Fibroblast of lung (primary cell): ENCODE results near the gene COL19A1. TPM values are rescaled to one million over a fixed set of nuclear protein-coding genes. Genes with fewer than 3 reads are reported as not detected.

ENCODE experiments used
- DNase-seq, 2 donors: peaks; one replicate each; pipeline versions ENCODE4 v3.0.0 to v3.0.0-alpha.2; 2010; ENCODE audit warnings: low read depth in 2 of 2
- H2AFZ ChIP-seq: 2 replicates; pipeline ENCODE4 v1.5.1; 2012; ENCODE audit warnings: low read length, control low read depth, inconsistent platforms
- H3K27ac ChIP-seq: 2 replicates; pipeline ENCODE4 v1.5.1; 2011; ENCODE audit warnings: low read length, control low read depth; ENCODE audit not compliant: insufficient read depth
- H3K27me3 ChIP-seq: 2 replicates; pipeline ENCODE4 v1.5.1; 2011; ENCODE audit warnings: mild to moderate bottlenecking, low read length; ENCODE audit not compliant: control insufficient read depth, insufficient read depth
- H3K36me3 ChIP-seq: 2 replicates; pipeline ENCODE4 v1.5.1; 2011; ENCODE audit warnings: low read length; ENCODE audit not compliant: control insufficient read depth, insufficient read depth
- H3K4me1 ChIP-seq: 2 replicates; pipeline ENCODE4 v1.5.1; 2011; ENCODE audit warnings: low read length; ENCODE audit not compliant: control insufficient read depth, insufficient read depth; ENCODE audit errors: extremely low read depth
- H3K4me2 ChIP-seq: 2 replicates; pipeline ENCODE4 v1.5.1; 2011; ENCODE audit warnings: low read length, control low read depth; ENCODE audit not compliant: insufficient read depth; ENCODE audit errors: extremely low read depth
- H3K4me3 ChIP-seq, 4 experiments: fragments of 200-600 bp in 1 of 4; sonication (generic) in 1 of 4; replicated peaks in 1 of 4; 2 replicates each; pipeline ENCODE4 v1.5.1; 2011 to 2016; ENCODE audit warnings: low read length in 4 of 4, low read depth in 3 of 4, mild to moderate bottlenecking in 3 of 4, control low read depth in 2 of 4, inconsistent platforms in 1 of 4, mixed read lengths in 1 of 4; ENCODE audit not compliant: insufficient read depth in 1 of 4; ENCODE audit errors: control extremely low read depth in 1 of 4
- H3K79me2 ChIP-seq: 2 replicates; pipeline ENCODE4 v1.5.1; 2012; ENCODE audit warnings: mild to moderate bottlenecking, low read length, inconsistent platforms; ENCODE audit not compliant: control insufficient read depth, insufficient read depth
- H3K9ac ChIP-seq: 2 replicates; pipeline ENCODE4 v1.5.1; 2011; ENCODE audit warnings: mild to moderate bottlenecking, low read length, control low read depth; ENCODE audit not compliant: insufficient read depth
- H3K9me3 ChIP-seq: 2 replicates; pipeline ENCODE4 v1.5.1; 2012; ENCODE audit warnings: low read depth, low read length; ENCODE audit not compliant: control insufficient read depth, insufficient read depth
- H4K20me1 ChIP-seq: 2 replicates; pipeline ENCODE4 v1.5.1; 2011; ENCODE audit warnings: low read length; ENCODE audit not compliant: control insufficient read depth, insufficient read depth; ENCODE audit errors: extremely low read depth
- EZH2 ChIP-seq: IDR thresholded peaks from 2 replicates; pipeline ENCODE4 v1.5.1; 2012; ENCODE audit warnings: low read length, control low read depth, mild to moderate bottlenecking; ENCODE audit errors: missing control alignments
- polyA plus RNA-seq, 2 donors: library from polyadenylated mRNA; depleted of rRNA in 1 of 2; stranded (reverse) in 1 of 2; unstranded in 1 of 2; fragments of >200 nt; gene quantifications; 2 replicates each; pipeline ENCODE4 v1.2.1, GENCODE V29; 2011 to 2012; ENCODE audit warnings: missing spikeins in 1 of 2
- total RNA-seq: library from RNA; depleted of rRNA; stranded (reverse); fragments of >200 nt; gene quantifications from 2 replicates; pipeline ENCODE4 v1.2.1, GENCODE V29; 2014
- TF ChIP-seq, protein P1 (sequence below), 2 donors: IDR thresholded peaks in 1 of 2; conservative IDR thresholded peaks in 1 of 2; 1 replicate in 1 of 2; 2 replicates in 1 of 2; pipeline ENCODE4 v1.5.1; 2011 to 2012; ENCODE audit warnings: low read length in 2 of 2, control low read depth in 1 of 2, inconsistent platforms in 1 of 2, low read depth in 1 of 2, mild to moderate bottlenecking in 1 of 2

The COL19A1 gene
- total and polyA plus RNA-seq, 2 donors (not counting 1 experiment from before 2014, with no cell fraction given), result 0.01 TPM; not detected in 1

DNA sequence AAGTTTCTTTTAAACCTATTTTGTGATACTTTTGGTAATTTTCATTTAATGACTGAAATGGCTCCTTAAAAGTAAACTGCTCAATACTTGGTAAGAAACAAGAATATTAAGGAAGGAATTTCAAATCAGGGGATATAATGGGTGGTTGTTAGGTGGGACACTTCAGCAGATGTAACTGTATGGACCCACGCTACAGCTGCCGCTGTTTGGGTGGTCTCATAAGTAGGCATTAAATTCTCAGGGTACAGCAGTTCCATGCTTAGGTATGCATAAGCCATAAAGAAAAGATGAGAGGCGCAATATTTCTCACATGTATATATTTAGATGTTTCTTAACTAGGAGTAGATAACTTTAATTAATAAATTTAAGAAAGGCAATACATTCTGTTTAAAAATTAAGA is 35.0 kb downstream of the COL19A1 start:
- Histone ChIP-seq H2AFZ (no peak overlapping the region), H3K4me3 (no peak overlapping the region), H3K27me3 (no peaks in the 10 kb centered on the region), H3K79me2 (no peaks in the 10 kb centered on the region), H3K9me3 (no peaks in the 10 kb centered on the region), H4K20me1 (no peaks in the 10 kb centered on the region), H3K4me2 (no peak overlapping the region), H3K9ac (no peak overlapping the region), H3K4me1 (no peaks in the 10 kb centered on the region), H3K27ac (no peak overlapping the region), H3K36me3 (no peaks in the 10 kb centered on the region)
- TF ChIP-seq EZH2, result no peak
- DNase-seq, result no peak

DNA sequence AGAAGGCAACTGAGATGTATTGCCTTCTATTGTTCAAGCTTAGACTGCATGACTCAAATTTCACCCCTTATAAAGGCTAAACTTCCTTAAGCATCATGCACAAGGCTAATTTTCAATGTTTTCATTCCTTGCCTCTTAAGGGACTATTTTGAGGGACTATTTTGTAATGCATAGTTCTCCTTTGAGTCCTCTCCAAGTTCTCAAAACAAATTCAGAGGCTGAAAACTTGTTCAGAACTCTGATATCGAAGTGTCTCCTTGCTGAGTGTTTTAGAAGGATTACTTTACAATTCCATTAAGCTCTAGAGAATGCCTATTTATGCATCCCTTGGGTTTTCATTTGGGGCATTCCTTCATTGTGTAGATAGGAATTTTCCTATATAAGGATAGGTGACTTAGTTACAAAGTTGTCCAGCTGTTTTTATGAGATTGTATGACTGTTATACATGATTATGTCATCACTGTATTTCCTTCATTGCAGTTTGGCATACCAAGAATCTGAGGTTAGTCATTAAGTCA is 41.7 kb downstream of the COL19A1 start:
- no peak overlapping the region for H2AFZ ChIP-seq
- H3K36me3 ChIP-seq, result no peaks in the 10 kb centered on the region
- no peaks in the 10 kb centered on the region for H4K20me1 ChIP-seq
- H3K27me3 ChIP-seq, result no peaks in the 10 kb centered on the region
- TF ChIP-seq, protein P1, sequence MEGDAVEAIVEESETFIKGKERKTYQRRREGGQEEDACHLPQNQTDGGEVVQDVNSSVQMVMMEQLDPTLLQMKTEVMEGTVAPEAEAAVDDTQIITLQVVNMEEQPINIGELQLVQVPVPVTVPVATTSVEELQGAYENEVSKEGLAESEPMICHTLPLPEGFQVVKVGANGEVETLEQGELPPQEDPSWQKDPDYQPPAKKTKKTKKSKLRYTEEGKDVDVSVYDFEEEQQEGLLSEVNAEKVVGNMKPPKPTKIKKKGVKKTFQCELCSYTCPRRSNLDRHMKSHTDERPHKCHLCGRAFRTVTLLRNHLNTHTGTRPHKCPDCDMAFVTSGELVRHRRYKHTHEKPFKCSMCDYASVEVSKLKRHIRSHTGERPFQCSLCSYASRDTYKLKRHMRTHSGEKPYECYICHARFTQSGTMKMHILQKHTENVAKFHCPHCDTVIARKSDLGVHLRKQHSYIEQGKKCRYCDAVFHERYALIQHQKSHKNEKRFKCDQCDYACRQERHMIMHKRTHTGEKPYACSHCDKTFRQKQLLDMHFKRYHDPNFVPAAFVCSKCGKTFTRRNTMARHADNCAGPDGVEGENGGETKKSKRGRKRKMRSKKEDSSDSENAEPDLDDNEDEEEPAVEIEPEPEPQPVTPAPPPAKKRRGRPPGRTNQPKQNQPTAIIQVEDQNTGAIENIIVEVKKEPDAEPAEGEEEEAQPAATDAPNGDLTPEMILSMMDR (conservative IDR thresholded peaks at IDR 0.05 in 1 of 2, IDR thresholded peaks at IDR 0.05 in 1 of 2; ENCODE audit: low read depth in 1 of 2, low read length in 2 of 2), result no peak
- no peak for TF ChIP-seq EZH2
- H3K4me2 ChIP-seq, result no peak overlapping the region
- no peak overlapping the region for H3K4me3 ChIP-seq
- DNase-seq, result peak; percentile 26 to 58
- no peaks in the 10 kb centered on the region for H3K79me2 ChIP-seq
- H3K27ac ChIP-seq, result no peak overlapping the region
- no peaks in the 10 kb centered on the region for H3K4me1 ChIP-seq
- no peak overlapping the region for H3K9ac ChIP-seq
- H3K9me3 ChIP-seq, result no peaks in the 10 kb centered on the region

DNA sequence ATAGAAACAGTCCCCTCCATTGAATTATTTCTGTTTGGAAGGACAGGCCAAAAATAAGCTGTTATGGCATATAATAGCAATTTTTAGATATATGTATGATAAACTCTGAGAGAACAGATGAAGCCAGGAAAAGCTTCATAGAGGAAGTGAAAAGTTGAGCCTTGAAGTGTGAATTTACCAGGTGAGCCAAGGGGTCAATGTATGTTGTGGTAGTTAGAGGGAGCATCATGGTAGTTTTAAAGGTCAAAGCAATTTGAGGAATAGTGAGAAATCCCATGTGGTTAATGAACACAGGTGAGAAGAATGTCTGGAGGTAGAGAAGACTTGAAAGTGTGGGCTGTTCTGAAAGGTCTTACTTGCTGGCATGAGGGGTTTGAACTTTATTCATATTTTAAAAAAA is 47.0 kb downstream of the COL19A1 start:
- no peak overlapping the region for H3K9ac ChIP-seq
- DNase-seq, result no peak
- no peak overlapping the region for H3K27ac ChIP-seq
- H3K9me3 ChIP-seq, result no peaks in the 10 kb centered on the region
- TF ChIP-seq, protein P1 (conservative IDR thresholded peaks at IDR 0.05 in 1 of 2, IDR thresholded peaks at IDR 0.05 in 1 of 2; ENCODE audit: low read depth in 1 of 2, low read length in 2 of 2), result no peak
- TF ChIP-seq EZH2, result no peak
- H3K4me3 ChIP-seq, result no peak overlapping the region
- H3K27me3 ChIP-seq, result no peaks in the 10 kb centered on the region
- no peak overlapping the region for H2AFZ ChIP-seq
- H3K79me2 ChIP-seq, result no peaks in the 10 kb centered on the region
- no peaks in the 10 kb centered on the region for H3K4me1 ChIP-seq
- no peaks in the 10 kb centered on the region for H4K20me1 ChIP-seq
- H3K4me2 ChIP-seq, result no peak overlapping the region
- no peaks in the 10 kb centered on the region for H3K36me3 ChIP-seq
